SK-N-SH (cell line): ENCODE measurements around the gene IQSEC2. TPM values are rescaled to one million over a fixed set of nuclear protein-coding genes. Genes with fewer than 3 reads are reported as not detected.

ENCODE experiments used
- CTCF ChIA-PET: fragments of 300-600, 350-600 bp; formaldehyde crosslinking; extraction: SDS; loops from one replicate; lab custom pipeline; 2021; lab: Yijun Ruan, JAX
- POLR2A ChIA-PET: fragments of 350-600 bp; sonication (Branson Sonifier 250); formaldehyde crosslinking; extraction: SDS; loops from one replicate; lab custom pipeline; 2020; ENCODE audit warnings: antibody characterized with exemption, inconsistent platforms; lab: Yijun Ruan, JAX
- DNase-seq: peaks from one replicate; pipeline ENCODE4 v3.0.0; 2012
- H2AFZ ChIP-seq: fragments of 200-600 bp; sonication (generic); 2 replicates; pipeline ENCODE4 v1.8.1; 2016; ENCODE audit warnings: antibody characterized with exemption, mild to moderate bottlenecking, low read depth
- H3F3A ChIP-seq: fragments of 200-600 bp; sonication (generic); replicated peaks from 2 replicates; pipeline ENCODE3; 2016; ENCODE audit warnings: antibody characterized with exemption, mild to moderate bottlenecking; ENCODE audit not compliant: insufficient read depth
- H3K27ac ChIP-seq, 2 experiments: fragments of 200-500 bp in 1 of 2; fragments of 200-600 bp in 1 of 2; sonication (Bioruptor generic) in 1 of 2; sonication (generic), shearing (Covaris generic) in 1 of 2; 2 replicates each; pipeline versions ENCODE4 v1.5.1 to v1.6.1; 2014 to 2016; ENCODE audit warnings: low read depth in 2 of 2, inconsistent platforms in 1 of 2, low read length in 1 of 2, mild to moderate bottlenecking in 1 of 2, mixed read lengths in 1 of 2
- H3K27me3 ChIP-seq: fragments of 200-600 bp; sonication (generic), shearing (Covaris generic); 2 replicates; pipeline ENCODE4 v1.6.1; 2016; ENCODE audit warnings: mixed run types; ENCODE audit not compliant: insufficient read depth
- H3K36me3 ChIP-seq, 2 experiments: fragments of 200-500 bp in 1 of 2; fragments of 200-600 bp in 1 of 2; sonication (Bioruptor generic) in 1 of 2; sonication (generic) in 1 of 2; replicated peaks in 1 of 2; 2 replicates each; pipeline versions ENCODE3 to v1.5.1; 2014 to 2016; ENCODE audit warnings: low read length in 1 of 2, mild to moderate bottlenecking in 1 of 2; ENCODE audit not compliant: insufficient read depth in 2 of 2, control insufficient read depth in 1 of 2
- H3K4me1 ChIP-seq, 2 experiments: fragments of 200-500 bp in 1 of 2; fragments of 200-600 bp in 1 of 2; sonication (Bioruptor generic) in 1 of 2; sonication (generic), shearing (Covaris generic) in 1 of 2; 2 replicates each; pipeline versions ENCODE4 v1.5.1 to v1.6.1; 2014 to 2016; ENCODE audit warnings: low read depth in 1 of 2, low read length in 1 of 2, mixed run types in 1 of 2; ENCODE audit not compliant: insufficient read depth in 2 of 2, control insufficient read depth in 1 of 2
- H3K4me2 ChIP-seq: fragments of 200-600 bp; sonication (generic), shearing (Covaris generic); 2 replicates; pipeline ENCODE4 v1.6.1; 2017; ENCODE audit warnings: mixed run types
- H3K4me3 ChIP-seq, 2 experiments: fragments of 200-500 bp in 1 of 2; fragments of 200-600 bp in 1 of 2; sonication (Bioruptor generic) in 1 of 2; sonication (generic), shearing (Covaris generic) in 1 of 2; 2 replicates each; pipeline versions ENCODE4 v1.5.1 to v1.8.1; 2014 to 2016; ENCODE audit warnings: low read depth in 2 of 2, inconsistent platforms in 1 of 2, low read length in 1 of 2, mild to moderate bottlenecking in 1 of 2, mixed read lengths in 1 of 2, moderate library complexity in 1 of 2
- H3K79me2 ChIP-seq: fragments of 200-600 bp; sonication (generic); 2 replicates; pipeline ENCODE4 v1.8.1; 2017; ENCODE audit warnings: mild to moderate bottlenecking; ENCODE audit not compliant: insufficient read depth
- H3K9ac ChIP-seq: fragments of 200-600 bp; sonication (generic); 2 replicates; pipeline ENCODE4 v1.6.1; 2017; ENCODE audit warnings: mixed run types
- H3K9me2 ChIP-seq: fragments of 200-600 bp; sonication (generic); 2 replicates; pipeline ENCODE4 v1.6.1; 2017; ENCODE audit warnings: mixed run types
- H3K9me3 ChIP-seq: fragments of 200-600 bp; sonication (generic); 2 replicates; pipeline ENCODE4 v1.6.1; 2017; ENCODE audit warnings: mixed run types, mild to moderate bottlenecking, moderate library complexity
- H4K20me1 ChIP-seq: fragments of 200-600 bp; sonication (generic); 2 replicates; pipeline ENCODE4 v1.6.1; 2017; ENCODE audit warnings: mild to moderate bottlenecking, mixed run types; ENCODE audit not compliant: insufficient read depth
- CHD2 ChIP-seq: fragments of 150-350 bp; IDR thresholded peaks from 2 replicates; pipeline ENCODE4 v1.6.1; 2018; ENCODE audit warnings: low read length; ENCODE audit not compliant: partially characterized antibody
- ELF1 ChIP-seq: IDR thresholded peaks from 2 replicates; pipeline ENCODE4 v1.4.0; 2012
- EZH2phosphoT487 ChIP-seq: fragments of 200-600 bp; sonication (generic); IDR thresholded peaks from 2 replicates; pipeline ENCODE4 v1.6.1; 2017; ENCODE audit warnings: low read depth, mixed run types, mild to moderate bottlenecking, antibody characterized with exemption, moderate library complexity, borderline replicate concordance
- FOXJ3 ChIP-seq: sonication (generic); formaldehyde crosslinking; IDR thresholded peaks from 2 replicates; pipeline ENCODE4 v1.5.1; 2020; ENCODE audit warnings: mild to moderate bottlenecking, missing genetic modification reagents
- GATA2 ChIP-seq: sonication (generic); formaldehyde crosslinking; IDR thresholded peaks from 2 replicates; pipeline ENCODE4 v1.5.0; 2020; ENCODE audit warnings: mild to moderate bottlenecking, missing genetic modification reagents
- NRF1 ChIP-seq: IDR thresholded peaks from 2 replicates; pipeline ENCODE4 v1.6.1; 2012; ENCODE audit warnings: low read depth, mild to moderate bottlenecking, low read length
- PBX3 ChIP-seq: IDR thresholded peaks from 2 replicates; pipeline ENCODE4; 2012
- RAD21 ChIP-seq: IDR thresholded peaks from 2 replicates; pipeline ENCODE4 v1.6.1; 2012; ENCODE audit warnings: mild to moderate bottlenecking, low read length
- RFX5 ChIP-seq: IDR thresholded peaks from 2 replicates; pipeline ENCODE4 v1.6.1; 2012; ENCODE audit warnings: mild to moderate bottlenecking, improper control_type of control experiment, low read length
- RXRA ChIP-seq: IDR thresholded peaks from 2 replicates; pipeline ENCODE4 v1.4.0; 2012; ENCODE audit warnings: low read depth, mild to moderate bottlenecking, borderline replicate concordance
- SIN3A ChIP-seq: IDR thresholded peaks from 2 replicates; pipeline ENCODE4 v1.6.1; 2012; ENCODE audit warnings: low read depth, mild to moderate bottlenecking, low read length, moderate library complexity, borderline replicate concordance
- SMC3 ChIP-seq: IDR thresholded peaks from 2 replicates; pipeline ENCODE4 v1.6.1; 2012; ENCODE audit warnings: low read depth, low read length, improper control_type of control experiment
- USF2 ChIP-seq: fragments of 150-350 bp; IDR thresholded peaks from 2 replicates; pipeline ENCODE4 v1.6.1; 2017; ENCODE audit warnings: antibody characterized with exemption, low read length, low read depth, borderline replicate concordance
- WGBS: methylation state at CpG from one replicate; pipeline ENCODE4 v1.1.6; 2017; ENCODE audit warnings: low lambda C conversion rate; 5-methylcytosine and 5-hydroxymethylcytosine counted together
- polyA plus RNA-seq, 3 experiments: library from polyadenylated mRNA; depleted of rRNA; stranded (reverse); fragments of >200 nt; gene quantifications; 2 replicates each; pipeline ENCODE4 v1.2.3, GENCODE V29; 2012
- TF ChIP-seq, protein P1 (sequence below): fragments of 200-600 bp; sonication (generic); IDR thresholded peaks from 2 replicates; pipeline ENCODE4 v1.6.1; 2017; ENCODE audit warnings: antibody characterized with exemption, mild to moderate bottlenecking, moderate library complexity
- TF ChIP-seq, protein P2 (sequence below): IDR thresholded peaks from 2 replicates; pipeline ENCODE4 v1.4.0; 2012; ENCODE audit warnings: low read depth, borderline replicate concordance
- TF ChIP-seq, protein P3 (sequence below): fragments of 150-350 bp; IDR thresholded peaks from 2 replicates; pipeline ENCODE4 v1.6.1; 2016; ENCODE audit warnings: mild to moderate bottlenecking, low read depth, low read length

IQSEC2 gene
- polyA plus RNA-seq, 1 of the 3 experiments (the other 2 are of a cell fraction): 24.7 TPM

- TF ChIP-seq, protein P1, sequence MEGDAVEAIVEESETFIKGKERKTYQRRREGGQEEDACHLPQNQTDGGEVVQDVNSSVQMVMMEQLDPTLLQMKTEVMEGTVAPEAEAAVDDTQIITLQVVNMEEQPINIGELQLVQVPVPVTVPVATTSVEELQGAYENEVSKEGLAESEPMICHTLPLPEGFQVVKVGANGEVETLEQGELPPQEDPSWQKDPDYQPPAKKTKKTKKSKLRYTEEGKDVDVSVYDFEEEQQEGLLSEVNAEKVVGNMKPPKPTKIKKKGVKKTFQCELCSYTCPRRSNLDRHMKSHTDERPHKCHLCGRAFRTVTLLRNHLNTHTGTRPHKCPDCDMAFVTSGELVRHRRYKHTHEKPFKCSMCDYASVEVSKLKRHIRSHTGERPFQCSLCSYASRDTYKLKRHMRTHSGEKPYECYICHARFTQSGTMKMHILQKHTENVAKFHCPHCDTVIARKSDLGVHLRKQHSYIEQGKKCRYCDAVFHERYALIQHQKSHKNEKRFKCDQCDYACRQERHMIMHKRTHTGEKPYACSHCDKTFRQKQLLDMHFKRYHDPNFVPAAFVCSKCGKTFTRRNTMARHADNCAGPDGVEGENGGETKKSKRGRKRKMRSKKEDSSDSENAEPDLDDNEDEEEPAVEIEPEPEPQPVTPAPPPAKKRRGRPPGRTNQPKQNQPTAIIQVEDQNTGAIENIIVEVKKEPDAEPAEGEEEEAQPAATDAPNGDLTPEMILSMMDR: no peak
- TF ChIP-seq RFX5 (no peak), EZH2phosphoT487 (no peak)
- TF ChIP-seq, all 33 proteins: peak for 0
Observed at GRCh38 chrX:53305219-53305995, 24.0 kb upstream of the IQSEC2 start (continued).

DNA sequence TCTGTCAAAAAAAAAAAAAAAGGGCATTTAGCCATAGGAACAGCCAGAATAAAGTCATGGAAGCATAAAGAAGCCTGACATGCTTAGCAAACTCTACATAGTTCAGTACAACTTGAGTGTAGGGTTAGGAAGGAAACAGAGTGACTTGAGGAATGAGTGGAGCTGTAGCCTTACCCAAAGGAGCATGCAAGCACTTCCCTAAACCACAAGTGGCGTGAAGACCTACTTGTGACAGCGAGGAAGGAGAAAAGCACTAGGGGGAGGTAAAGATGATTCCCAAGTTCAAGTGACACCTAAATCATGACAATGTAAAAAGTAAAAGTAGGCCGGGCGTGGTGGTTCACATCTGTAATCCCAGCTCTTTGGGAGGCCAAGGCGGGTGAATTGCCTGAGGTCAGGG, 21.8 kb upstream of the IQSEC2 start:
- H2AFZ ChIP-seq: no peak overlapping the region
- no peak for TF ChIP-seq SIN3A
- no peak for TF ChIP-seq GATA2
- no peak for TF ChIP-seq RFX5
- no peak for TF ChIP-seq PBX3
- TF ChIP-seq, protein P2, sequence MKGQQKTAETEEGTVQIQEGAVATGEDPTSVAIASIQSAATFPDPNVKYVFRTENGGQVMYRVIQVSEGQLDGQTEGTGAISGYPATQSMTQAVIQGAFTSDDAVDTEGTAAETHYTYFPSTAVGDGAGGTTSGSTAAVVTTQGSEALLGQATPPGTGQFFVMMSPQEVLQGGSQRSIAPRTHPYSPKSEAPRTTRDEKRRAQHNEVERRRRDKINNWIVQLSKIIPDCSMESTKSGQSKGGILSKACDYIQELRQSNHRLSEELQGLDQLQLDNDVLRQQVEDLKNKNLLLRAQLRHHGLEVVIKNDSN: no peak
- no peak for TF ChIP-seq USF2
- TF ChIP-seq, protein P3, sequence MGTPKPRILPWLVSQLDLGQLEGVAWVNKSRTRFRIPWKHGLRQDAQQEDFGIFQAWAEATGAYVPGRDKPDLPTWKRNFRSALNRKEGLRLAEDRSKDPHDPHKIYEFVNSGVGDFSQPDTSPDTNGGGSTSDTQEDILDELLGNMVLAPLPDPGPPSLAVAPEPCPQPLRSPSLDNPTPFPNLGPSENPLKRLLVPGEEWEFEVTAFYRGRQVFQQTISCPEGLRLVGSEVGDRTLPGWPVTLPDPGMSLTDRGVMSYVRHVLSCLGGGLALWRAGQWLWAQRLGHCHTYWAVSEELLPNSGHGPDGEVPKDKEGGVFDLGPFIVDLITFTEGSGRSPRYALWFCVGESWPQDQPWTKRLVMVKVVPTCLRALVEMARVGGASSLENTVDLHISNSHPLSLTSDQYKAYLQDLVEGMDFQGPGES: no peak
- TF ChIP-seq FOXJ3 (CRISPR knock-in tag): no peak
- TF ChIP-seq RAD21: no peak
- TF ChIP-seq CHD2: no peak
- TF ChIP-seq NRF1: no peak
- no peak for TF ChIP-seq ELF1
- no peak for TF ChIP-seq EZH2phosphoT487
- TF ChIP-seq SMC3: no peak
- TF ChIP-seq RXRA: no peak
- TF ChIP-seq, all 33 proteins: peak for 0
- no peak overlapping the region for H3K4me3 ChIP-seq
- H4K20me1 ChIP-seq: no peaks in the 10 kb centered on the region
- no peak overlapping the region for H3K27ac ChIP-seq
- CTCF ChIA-PET: interaction anchor here (1.3 to 6.3 kb wide), 3 partner anchors 10 to 179 kb away, joined by 3 to 53 read pairs (median 5); no protein-coding TSS in a partner anchor
- H3K9ac ChIP-seq: no peak overlapping the region
- no peaks in the 10 kb centered on the region for H3K36me3 ChIP-seq
- H3K4me2 ChIP-seq: no peak overlapping the region
- no peaks in the 10 kb centered on the region for H3K9me3 ChIP-seq
- no peaks in the 10 kb centered on the region for H3K4me1 ChIP-seq
- peaks cover 10% of the 10 kb centered on the region for H3K27me3 ChIP-seq
- WGBS: 62% methylated on average over 5 of the region's 5 CpGs
- H3K9me2 ChIP-seq: no peaks in the 10 kb centered on the region
- no peaks in the 10 kb centered on the region for H3K79me2 ChIP-seq
- POLR2A ChIA-PET: no interaction called here
- no peaks in the 10 kb centered on the region for H3F3A ChIP-seq
- no peak for DNase-seq
